ENCODE data around the gene HDAC6. TPM values are rescaled to one million over a fixed set of nuclear protein-coding genes. Genes with fewer than 3 reads are reported as not detected.

HDAC6 gene
- total RNA-seq, 1 experiment from 2014 or later: 68.1 TPM

DNA sequence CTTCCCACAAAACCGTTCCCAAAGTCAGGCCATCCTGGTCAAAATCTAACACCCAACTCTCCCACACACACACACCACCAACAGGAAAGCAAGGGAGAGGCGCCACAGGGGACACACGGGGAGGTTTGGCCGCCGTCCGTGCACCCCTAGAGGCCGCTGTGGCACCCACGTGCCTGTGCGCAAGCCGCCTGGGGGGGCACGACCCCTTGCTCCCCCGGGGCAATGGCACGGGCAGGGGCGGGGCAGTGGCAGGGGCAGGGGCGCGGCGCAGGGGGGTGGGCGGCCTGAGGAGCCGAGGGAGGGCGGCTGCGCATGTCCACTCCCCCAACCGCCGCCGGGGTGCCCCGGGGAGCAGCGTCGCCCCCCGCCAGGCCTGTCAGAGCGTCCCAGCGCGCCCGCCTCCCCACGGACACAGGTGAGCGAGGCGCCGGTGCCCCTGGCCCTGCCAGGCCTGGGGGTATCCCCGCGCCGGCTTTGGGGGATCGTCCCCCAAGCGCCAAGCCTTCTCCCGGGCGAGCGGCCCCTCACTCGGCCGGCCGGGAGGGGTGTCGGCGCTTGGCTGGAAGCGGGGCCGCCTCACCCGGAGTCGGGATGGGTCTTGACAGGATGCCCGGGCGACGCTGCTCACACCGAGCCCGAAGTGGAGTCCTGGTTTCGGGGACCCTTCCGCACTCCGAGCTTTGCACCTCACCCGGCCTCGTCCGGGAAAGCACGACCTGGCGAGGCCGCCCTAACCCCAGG lies 24.4 kb downstream of the HDAC6 start, which contains the start of gene ERAS:
ERAS (plus strand) TSS at position 379 of the 741 bp plus-strand sequence. CDS start 2,611 bp downstream, outside the sequence.
- Mint-ChIP-seq H3K27me3 (ENCODE audit: unreplicated experiment) (no peaks in the 10 kb centered on the region), H3K36me3 (ENCODE audit: insufficient read depth, unreplicated experiment) (peaks cover 15% of the 10 kb centered on the region), H3K27ac (ENCODE audit: unreplicated experiment) (no peak within 1 kb of the TSS), H3K4me3 (ENCODE audit: low read depth, unreplicated experiment) (no peak within 1 kb of the TSS), H3K4me1 (ENCODE audit: low read depth, unreplicated experiment) (no peaks in the 10 kb centered on the region), H3K9me3 (ENCODE audit: low read depth, unreplicated experiment) (no peaks in the 10 kb centered on the region)
- DNase-seq: no peak
- intact Hi-C loops (cut with micrococcal nuclease; ENCODE audit: unreplicated experiment): no loop called here
- CTCF ChIA-PET: no interaction called here
- TF ChIP-seq, protein P1, sequence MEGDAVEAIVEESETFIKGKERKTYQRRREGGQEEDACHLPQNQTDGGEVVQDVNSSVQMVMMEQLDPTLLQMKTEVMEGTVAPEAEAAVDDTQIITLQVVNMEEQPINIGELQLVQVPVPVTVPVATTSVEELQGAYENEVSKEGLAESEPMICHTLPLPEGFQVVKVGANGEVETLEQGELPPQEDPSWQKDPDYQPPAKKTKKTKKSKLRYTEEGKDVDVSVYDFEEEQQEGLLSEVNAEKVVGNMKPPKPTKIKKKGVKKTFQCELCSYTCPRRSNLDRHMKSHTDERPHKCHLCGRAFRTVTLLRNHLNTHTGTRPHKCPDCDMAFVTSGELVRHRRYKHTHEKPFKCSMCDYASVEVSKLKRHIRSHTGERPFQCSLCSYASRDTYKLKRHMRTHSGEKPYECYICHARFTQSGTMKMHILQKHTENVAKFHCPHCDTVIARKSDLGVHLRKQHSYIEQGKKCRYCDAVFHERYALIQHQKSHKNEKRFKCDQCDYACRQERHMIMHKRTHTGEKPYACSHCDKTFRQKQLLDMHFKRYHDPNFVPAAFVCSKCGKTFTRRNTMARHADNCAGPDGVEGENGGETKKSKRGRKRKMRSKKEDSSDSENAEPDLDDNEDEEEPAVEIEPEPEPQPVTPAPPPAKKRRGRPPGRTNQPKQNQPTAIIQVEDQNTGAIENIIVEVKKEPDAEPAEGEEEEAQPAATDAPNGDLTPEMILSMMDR (IDR thresholded peaks at IDR 0.05; ENCODE audit: unreplicated experiment): no peak
- no TSS peak for BruUV-seq (replicated peaks)

DNA sequence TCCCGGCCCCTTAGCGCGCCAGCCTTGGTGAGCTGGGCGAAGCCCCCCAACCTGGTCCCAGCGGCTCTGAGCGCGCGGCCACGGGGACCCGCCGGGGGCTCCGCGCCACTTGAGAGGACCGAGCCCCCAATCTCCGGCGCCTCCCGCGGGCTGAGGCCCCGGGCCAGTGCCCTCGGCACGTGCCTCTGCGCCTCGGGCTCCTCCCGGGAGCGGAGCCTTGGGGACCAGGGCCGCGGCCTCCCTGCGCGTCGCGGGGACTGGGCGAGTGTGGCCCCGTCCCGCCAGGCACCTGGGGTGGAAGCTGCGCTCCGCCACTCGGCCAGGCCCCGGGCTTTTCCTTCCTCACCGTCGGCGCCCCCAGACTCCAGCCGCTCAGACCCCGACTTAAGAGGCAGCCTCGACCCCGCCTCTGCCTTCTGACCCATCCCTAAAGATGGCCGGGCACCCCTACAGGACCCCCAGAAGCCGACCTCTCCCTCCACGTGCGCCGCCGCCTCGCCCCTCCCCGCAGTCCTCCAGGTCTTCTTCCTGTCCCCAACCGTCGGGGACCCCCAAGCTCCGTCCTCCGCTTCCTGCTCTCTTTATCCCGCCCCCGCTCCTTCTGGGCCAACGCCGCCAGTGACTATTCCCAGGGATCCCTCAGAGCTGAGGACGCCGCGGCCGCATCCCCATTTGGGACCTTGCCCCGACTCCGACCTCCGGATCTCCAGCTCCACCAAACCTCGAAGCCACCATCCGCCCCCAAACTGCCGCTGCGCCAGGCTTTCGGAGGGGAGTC lies 25.2 kb downstream of the HDAC6 start:
- no peaks in the 10 kb centered on the region for H3K4me1 Mint-ChIP-seq (ENCODE audit: low read depth, unreplicated experiment)
- intact Hi-C loops (cut with micrococcal nuclease; ENCODE audit: unreplicated experiment): no loop called here
- no peaks in the 10 kb centered on the region for H3K27me3 Mint-ChIP-seq (ENCODE audit: unreplicated experiment)
- H3K36me3 Mint-ChIP-seq (ENCODE audit: insufficient read depth, unreplicated experiment): peaks cover 15% of the 10 kb centered on the region
- DNase-seq: no peak
- no peak overlapping the region for H3K4me3 Mint-ChIP-seq (ENCODE audit: low read depth, unreplicated experiment)
- TF ChIP-seq, protein P1 (IDR thresholded peaks at IDR 0.05; ENCODE audit: unreplicated experiment): no peak
- BruUV-seq (replicated peaks): no TSS peak
- CTCF ChIA-PET: no interaction called here
- H3K9me3 Mint-ChIP-seq (ENCODE audit: low read depth, unreplicated experiment): no peaks in the 10 kb centered on the region
- H3K27ac Mint-ChIP-seq (ENCODE audit: unreplicated experiment): no peak overlapping the region

DNA sequence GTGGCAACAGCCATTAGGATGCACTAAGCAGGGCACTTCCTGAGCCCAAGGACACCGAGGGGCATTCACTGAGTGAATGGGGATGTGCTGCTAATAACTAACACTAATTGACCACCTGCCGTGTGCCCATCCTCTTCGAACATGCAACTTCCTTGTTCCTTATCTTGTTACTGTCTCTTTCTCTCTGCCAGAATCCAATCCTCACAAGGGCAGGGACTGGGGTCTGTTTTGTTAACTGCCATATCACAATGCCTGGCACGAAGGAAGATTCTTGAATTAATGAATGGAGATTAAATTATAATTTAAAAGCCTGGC lies 25.7 kb downstream of the HDAC6 start:
- Mint-ChIP-seq H3K36me3 (ENCODE audit: insufficient read depth, unreplicated experiment) (peaks cover 13% of the 10 kb centered on the region), H3K27ac (ENCODE audit: unreplicated experiment) (no peak overlapping the region), H3K27me3 (ENCODE audit: unreplicated experiment) (no peaks in the 10 kb centered on the region), H3K4me3 (ENCODE audit: low read depth, unreplicated experiment) (no peak overlapping the region), H3K4me1 (ENCODE audit: low read depth, unreplicated experiment) (no peaks in the 10 kb centered on the region), H3K9me3 (ENCODE audit: low read depth, unreplicated experiment) (no peaks in the 10 kb centered on the region)
- CTCF ChIA-PET: no interaction called here
- no peak for DNase-seq
- no TSS peak for BruUV-seq (replicated peaks)
- intact Hi-C loops (cut with micrococcal nuclease; ENCODE audit: unreplicated experiment): no loop called here
- TF ChIP-seq, protein P1 (IDR thresholded peaks at IDR 0.05; ENCODE audit: unreplicated experiment): no peak

DNA sequence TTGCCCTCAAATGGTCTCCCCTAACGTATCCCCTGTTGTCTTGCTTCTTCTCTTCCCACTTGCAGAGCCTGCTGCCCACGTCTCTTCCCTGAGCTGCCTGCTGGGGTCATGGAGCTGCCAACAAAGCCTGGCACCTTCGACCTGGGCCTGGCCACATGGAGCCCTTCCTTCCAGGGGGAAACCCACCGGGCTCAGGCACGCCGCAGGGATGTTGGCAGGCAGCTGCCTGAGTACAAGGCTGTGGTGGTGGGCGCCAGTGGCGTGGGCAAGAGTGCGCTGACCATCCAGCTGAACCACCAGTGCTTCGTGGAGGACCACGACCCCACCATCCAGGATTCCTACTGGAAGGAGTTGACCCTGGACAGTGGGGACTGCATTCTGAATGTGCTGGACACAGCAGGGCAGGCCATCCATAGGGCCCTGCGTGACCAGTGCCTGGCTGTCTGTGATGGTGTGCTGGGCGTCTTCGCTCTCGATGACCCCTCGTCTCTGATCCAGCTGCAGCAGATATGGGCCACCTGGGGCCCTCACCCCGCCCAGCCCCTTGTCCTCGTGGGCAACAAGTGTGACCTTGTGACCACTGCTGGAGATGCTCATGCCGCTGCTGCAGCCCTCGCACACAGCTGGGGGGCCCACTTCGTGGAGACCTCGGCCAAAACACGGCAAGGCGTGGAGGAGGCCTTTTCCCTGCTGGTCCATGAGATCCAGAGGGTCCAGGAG lies 27.3 kb downstream of the HDAC6 start:
- Mint-ChIP-seq H3K4me1 (ENCODE audit: low read depth, unreplicated experiment) (peaks cover 4% of the 10 kb centered on the region), H3K9me3 (ENCODE audit: low read depth, unreplicated experiment) (no peaks in the 10 kb centered on the region), H3K27me3 (ENCODE audit: unreplicated experiment) (no peaks in the 10 kb centered on the region), H3K4me3 (ENCODE audit: low read depth, unreplicated experiment) (no peak overlapping the region), H3K36me3 (ENCODE audit: insufficient read depth, unreplicated experiment) (peaks cover 11% of the 10 kb centered on the region), H3K27ac (ENCODE audit: unreplicated experiment) (no peak overlapping the region)
- intact Hi-C loops (cut with micrococcal nuclease; ENCODE audit: unreplicated experiment): no loop called here
- no peak for DNase-seq
- CTCF ChIA-PET: no interaction called here
- BruUV-seq (replicated peaks): no TSS peak
- TF ChIP-seq, protein P1 (IDR thresholded peaks at IDR 0.05; ENCODE audit: unreplicated experiment): no peak
